Retinal pigment epithelial cell (primary cell): Measurements from ENCODE around the gene SKAP1.
"Not testable (repeated sequence)": the region's sequence is repeated elsewhere in the genome, so short reads cannot be mapped to it uniquely, and the experiment has no call there.

Source experiments
- DNase-seq: peaks from one replicate; pipeline ENCODE4 v3.0.0-alpha.2; 2010; ENCODE audit warnings: low read depth
- H3K4me3 ChIP-seq: 2 replicates; pipeline ENCODE4 v1.5.1; 2011; ENCODE audit warnings: mild to moderate bottlenecking, low read length, control low read depth, moderate library complexity
- TF ChIP-seq, protein P1 (sequence below): conservative IDR thresholded peaks from 2 replicates; pipeline ENCODE4 v1.5.1; 2011; ENCODE audit warnings: low read depth, low read length, control low read depth, inconsistent platforms

Gene SKAP1

DNA sequence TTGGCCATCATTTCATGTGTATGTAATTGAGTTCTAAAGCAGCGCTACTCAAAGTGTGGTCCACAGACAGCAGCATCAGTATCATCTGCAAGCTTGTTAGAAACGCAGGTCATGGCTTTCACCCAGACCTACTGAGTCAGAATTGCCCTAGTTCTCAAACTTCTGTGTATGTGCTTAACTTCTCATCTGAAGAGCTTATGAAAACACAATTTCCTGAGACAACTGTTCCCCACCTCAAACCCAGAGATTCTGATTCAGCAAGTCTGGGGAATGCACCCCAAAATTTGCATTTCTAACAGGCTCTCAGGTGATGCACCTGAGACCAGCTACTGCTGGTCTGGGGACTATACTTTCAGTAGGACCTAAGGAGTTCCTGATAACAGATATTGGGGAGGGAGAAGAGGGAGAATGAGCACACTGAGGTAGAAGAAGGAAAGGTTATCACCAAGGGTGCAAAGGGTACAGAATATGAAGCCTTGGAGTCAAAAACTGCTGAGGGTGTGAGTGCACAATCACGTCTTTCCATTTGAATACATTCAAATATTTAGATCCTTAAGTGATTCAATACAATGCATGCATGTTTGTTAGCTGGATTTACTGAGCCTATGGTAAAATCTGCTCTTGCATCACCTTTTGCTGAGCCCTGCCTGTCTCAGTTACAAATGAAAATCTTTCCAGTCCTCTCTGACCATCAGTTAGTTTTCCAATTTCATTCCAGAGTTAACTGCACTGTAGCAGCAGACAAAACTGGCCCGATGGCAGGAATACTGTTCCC lies 29.2 kb upstream of the SKAP1 start:
- TF ChIP-seq, protein P1, sequence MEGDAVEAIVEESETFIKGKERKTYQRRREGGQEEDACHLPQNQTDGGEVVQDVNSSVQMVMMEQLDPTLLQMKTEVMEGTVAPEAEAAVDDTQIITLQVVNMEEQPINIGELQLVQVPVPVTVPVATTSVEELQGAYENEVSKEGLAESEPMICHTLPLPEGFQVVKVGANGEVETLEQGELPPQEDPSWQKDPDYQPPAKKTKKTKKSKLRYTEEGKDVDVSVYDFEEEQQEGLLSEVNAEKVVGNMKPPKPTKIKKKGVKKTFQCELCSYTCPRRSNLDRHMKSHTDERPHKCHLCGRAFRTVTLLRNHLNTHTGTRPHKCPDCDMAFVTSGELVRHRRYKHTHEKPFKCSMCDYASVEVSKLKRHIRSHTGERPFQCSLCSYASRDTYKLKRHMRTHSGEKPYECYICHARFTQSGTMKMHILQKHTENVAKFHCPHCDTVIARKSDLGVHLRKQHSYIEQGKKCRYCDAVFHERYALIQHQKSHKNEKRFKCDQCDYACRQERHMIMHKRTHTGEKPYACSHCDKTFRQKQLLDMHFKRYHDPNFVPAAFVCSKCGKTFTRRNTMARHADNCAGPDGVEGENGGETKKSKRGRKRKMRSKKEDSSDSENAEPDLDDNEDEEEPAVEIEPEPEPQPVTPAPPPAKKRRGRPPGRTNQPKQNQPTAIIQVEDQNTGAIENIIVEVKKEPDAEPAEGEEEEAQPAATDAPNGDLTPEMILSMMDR = no peak
- no peak for DNase-seq

DNA sequence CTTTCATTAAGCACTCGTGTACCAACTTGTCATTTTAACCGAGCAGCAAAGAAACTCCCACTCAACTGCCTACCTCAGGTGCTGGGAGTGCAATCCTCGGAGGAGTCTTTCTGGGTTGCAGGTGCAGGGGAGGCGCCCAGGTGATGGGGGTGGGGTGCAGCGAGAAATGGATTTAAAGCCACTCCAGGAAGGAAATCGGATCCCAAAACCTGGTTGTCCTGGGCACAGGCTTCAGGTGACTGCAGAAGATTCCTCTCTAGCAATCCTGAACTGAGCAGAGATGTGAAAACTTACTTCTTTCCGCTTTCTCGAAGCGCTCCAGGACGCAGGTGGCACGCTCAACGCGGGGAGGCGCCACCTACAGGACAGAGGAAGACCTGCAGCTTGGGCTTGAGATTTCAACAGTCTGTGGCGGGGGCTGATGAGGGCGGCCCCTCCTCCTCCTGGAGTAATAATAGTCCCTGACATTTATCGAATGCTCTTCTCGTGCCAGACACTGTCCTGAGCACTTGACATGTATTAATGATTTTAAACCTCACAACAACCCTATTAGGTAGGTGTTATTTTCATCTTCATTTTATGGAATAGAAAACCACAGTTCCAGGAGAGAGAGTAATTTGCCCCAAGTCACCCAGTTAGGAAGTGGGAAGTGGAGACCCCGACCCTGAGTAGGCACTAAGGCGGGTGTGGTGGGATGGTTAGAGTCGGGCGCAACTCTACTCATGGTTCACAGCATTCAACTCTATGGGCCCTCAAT lies 27.2 kb upstream of the SKAP1 start:
- TF ChIP-seq, protein P1 = peak; percentile 98
- peak overlapping the region; percentile 37 for H3K4me3 ChIP-seq
- no peak for DNase-seq

More for the DNA sequence above, 29.2 kb upstream of the SKAP1 start:
- no peak overlapping the region for H3K4me3 ChIP-seq

DNA sequence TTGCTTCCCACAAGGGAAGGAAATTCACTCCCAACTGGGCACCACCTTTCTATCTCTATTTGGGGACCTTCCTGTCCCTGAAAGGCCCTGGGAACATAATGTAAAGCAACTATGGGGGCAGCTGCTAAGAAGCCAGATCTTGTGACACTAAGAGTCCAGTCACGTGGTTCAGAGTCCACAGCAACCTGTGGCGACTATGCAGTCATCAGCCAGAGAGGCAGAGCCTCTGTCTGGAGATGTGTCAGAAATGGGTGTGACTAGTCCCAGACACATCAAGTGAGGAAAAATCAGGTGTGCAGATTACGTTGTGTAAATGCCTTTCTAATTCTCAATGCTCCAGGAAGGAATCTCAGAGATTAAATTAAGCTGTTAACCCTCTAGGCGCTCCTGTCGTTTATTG lies 26.6 kb upstream of the SKAP1 start:
- H3K4me3 ChIP-seq = no peak overlapping the region
- DNase-seq = no peak
- TF ChIP-seq, protein P1 = no peak

DNA sequence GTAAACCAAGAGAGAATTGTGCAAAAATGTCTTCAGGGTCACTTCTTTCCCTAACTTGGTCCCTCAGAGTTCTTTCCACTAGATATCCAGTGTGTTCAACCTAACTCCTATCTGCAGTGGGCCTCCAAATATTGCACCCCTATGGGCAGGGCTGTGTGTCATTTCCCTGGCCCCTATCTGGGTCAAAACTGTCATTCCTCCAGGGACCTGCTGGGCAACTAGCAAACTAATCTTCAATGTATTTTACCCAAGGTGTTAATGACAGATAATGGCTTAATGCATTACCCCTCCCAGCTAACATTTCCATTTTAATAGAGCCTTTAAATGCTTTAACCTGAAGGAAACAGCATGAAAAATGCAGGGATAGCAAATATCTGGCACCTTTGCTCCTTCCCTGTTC lies 25.8 kb upstream of the SKAP1 start:
- no peak for DNase-seq
- H3K4me3 ChIP-seq = no peak overlapping the region
- TF ChIP-seq, protein P1 = no peak

DNA sequence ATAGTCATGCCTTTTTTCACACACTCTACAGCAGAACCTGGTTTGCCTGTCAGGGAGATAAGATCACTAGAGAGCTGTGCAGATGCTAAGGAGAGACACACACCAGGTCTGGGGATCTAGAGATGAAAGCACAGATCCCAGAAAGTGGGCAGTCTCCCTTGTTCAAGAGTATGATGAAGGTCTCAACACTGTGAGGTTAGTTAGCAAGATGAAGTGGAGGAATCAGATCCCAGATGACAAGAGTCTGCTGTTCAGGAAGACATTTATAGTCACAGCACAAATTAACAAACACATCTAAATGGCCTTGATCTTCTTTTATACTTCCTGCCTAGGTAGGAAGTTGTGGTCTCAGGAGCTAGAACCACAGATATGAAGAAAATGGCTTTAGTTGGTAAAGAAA lies 23.4 kb upstream of the SKAP1 start:
- H3K4me3 ChIP-seq = no peak overlapping the region
- TF ChIP-seq, protein P1 = no peak

DNA sequence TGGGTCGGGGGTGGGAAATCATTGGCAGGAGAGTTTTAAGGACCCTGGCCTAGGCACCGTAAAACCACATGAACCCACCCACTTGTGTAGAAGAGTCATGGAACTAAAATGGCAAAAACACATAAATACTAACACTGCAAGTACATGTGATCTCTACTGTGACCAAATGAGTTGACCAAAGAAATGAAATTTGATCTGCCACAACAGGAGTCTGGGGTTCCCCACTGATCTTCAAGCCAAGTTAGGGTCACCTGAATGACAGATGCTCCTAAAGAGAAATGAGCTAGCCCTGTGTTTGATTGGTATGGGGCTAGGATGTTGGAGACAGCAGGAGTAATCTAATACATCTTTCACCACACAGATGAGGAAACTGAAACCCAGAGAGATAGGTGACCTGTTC lies 21.5 kb upstream of the SKAP1 start:
- TF ChIP-seq, protein P1 = no peak
- DNase-seq = no peak
- no peak overlapping the region for H3K4me3 ChIP-seq

More for the DNA sequence above, 23.4 kb upstream of the SKAP1 start:
- no peak for DNase-seq

DNA sequence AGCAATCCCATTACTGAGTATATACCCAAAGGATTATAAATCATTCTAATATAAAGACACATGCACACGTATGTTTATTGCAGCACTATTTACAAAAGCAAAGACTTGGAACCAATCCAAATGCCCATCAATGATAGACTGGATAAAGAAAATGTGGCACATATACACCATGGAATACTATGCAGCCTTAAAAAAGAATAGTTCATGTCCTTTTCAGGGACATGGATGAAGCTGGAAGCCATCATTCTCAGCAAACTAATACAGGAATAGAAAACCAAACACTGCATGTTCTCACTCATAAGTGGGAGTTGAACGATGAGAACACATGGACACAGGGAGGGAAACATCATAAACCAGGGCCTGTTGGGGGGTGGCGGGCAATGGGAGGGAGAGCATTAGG lies 19.3 kb upstream of the SKAP1 start:
- not testable (repeated sequence) for H3K4me3 ChIP-seq, DNase-seq
